NOMO-1 treated with DMSO at 0.1 percent for 48 hours (cell line): ENCODE data around the gene SGMS1.
"Not testable (repeated sequence)": the region's sequence is repeated elsewhere in the genome, so short reads cannot be mapped to it uniquely, and the experiment has no call there.

Experiments used
- DNase-seq: peaks from one replicate; lab custom pipeline; 2025; ENCODE audit not compliant: unreplicated experiment; lab: John Stamatoyannopoulos, UW

Gene SGMS1

DNA sequence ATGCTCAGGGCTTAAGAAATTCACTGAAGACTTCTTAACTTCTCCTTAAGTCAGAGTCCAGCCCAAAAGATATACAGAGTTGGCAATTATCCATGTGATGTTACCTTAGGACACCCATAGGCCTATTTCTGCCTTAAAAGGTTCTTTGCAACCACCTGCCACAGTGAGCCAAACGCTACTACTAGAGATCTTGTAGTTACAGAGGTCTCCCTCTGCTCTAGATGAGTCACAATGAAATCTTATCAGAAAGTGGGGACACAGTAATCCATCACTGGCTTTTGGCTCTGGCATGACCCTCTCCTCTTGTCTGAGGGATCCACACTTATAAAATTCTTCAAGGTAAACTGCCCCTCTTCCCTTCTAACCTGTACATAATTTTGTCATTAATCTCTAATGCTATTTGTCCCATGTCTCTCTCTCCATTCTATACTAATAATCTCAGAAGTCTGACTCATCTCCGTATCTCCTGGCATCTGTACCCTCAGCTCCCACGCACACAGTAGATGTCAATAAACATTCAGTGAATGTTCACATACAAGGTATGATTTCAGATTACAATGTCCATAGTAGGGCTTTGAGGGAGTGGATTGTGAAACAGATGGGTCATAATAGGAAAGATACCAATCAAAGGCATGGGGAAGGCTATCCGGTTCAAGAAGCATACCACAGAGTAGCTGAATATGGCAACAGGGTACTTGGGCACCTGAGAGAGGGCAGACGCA is 112.1 kb downstream of the SGMS1 start:
- no peak for DNase-seq

- no peak for DNase-seq
These were observed 113.0 kb downstream of the SGMS1 start for GRCh38 chr10:50510517-50511473.

DNA sequence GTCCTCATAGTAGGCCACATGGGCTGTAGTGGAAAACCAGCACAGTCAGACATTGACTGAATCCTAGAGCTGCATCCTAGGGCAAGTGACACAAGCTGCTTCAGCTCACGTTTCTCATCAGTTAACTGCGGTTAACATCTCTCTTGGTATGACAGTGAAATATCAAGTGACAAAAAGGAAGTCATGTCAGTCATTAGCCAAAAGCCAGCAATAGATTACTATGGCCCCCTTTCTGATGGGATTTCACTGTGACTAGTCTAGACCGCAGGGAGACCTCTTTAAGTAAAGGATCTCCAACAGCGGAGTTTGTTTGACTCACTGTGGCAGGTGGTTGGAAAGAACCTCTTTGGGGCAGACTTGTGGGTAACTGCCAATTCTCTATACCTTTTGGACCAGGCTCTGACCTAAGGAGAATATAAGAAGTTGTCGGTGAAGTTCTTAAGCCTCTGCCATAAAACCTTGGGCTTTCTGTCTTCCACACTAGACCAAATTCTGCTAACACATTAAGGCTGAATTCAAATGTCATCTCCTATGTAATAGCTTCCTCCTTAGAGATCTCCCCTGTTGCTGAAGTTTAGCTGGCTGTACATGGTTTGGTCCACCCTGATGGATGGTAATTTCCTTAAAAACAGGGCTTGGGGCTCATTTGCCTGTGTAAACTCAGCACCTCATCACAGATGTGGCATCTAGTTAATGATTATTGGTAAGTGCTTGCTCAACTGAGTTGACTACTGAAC is 115.3 kb downstream of the SGMS1 start:
- DNase-seq: no peak

GRCh38 chr10:50506861-50507573 is 116.7 kb downstream of the SGMS1 start:
- DNase-seq: no peak

DNA sequence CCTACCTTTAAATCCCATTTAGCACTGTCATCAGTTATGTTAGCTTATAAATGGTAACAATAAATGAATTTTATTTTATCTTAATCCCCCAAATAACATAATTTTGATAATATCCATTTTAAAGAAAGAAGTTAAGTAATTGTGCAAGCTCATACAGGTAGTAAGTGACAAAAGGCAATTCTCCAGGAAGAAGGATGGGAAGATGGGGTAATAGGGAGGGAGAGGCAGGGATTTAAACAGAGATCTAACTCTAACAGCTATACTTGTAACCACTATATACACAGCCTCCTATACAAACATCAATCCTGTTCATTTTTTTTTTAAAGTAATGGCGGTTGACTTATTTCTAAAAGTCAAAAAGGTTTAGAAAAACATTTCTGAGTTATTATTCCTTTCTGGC is 119.4 kb downstream of the SGMS1 start:
- DNase-seq: no peak

DNA sequence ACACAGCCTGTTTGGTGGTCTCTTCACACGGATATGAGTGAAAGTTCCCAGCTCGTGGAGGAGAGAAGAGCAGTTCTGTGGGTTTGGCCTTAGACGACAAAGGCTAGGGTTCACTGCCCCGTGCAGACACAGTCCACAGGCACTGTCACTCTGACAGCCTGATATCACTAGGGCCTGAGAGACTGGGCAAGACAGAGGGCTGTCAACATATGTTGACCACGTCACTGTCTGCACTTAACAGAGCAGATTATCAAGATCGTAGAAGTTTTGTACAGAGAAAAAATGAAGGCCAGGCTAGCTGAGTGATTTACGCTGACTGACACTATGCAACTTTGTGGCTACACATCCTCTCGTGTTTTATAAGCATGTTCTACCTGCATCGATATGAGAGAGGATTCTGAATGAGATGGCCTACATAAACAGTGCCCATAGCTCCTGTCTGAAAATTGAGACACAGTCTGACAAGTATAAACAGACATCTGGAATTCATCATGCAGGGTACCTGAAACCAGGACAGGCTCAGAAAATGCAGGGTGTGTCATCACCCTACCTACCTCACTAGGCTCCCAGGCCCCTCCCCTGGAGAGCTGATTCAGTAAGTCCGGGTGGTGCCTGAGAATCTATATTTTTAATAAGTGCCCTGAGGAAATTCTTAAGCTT is 120.0 kb downstream of the SGMS1 start:
- DNase-seq: no peak

- DNase-seq: not testable (repeated sequence)
These were observed 120.6 kb downstream of the SGMS1 start for GRCh38 chr10:50503156-50503555.

DNA sequence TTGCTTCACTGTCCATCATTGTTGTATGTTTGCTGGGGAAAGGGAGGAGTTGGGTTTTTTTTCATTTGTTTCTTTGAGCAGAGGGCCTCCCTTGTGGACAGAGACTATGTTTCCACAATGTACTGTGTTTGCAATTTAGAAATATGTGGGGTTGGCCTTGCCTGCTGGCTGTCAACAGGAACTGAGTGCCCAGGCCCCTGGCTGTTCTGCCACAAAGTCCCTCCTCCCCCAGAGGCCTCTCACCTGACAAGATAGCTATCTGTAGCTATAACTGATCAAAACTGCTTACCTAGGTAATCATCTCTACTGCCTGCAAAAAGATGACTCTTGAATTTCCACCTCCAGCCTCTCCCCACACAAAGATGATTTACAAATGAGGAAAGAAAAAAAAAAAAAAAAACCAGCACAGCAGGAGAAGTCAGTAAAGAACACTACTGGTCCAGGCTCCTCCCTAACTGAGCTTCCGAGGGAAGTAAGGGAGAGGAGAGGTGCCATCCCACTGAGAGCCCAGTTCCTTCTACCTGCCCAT is 121.8 kb downstream of the SGMS1 start:
- DNase-seq: no peak

DNA sequence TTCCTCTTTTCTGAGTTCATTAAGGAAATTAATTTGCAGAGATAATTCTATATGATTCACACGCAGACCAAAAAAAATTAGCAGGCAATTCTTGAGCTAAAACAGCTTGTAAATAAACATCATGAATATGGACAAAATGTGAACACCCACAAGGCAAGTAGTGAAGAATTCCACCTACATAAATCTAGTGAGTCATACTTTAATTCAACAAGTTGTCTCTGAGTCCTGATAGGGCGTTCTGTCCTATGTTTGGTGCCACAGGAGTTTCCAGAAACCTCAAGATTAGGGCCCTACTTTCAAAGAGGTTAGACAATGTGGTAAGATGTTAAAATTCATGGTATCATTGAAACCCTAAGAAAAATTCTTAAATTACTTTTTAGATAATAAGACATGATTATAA is 122.3 kb downstream of the SGMS1 start:
- no peak for DNase-seq

GRCh38 chr10:50498465-50498864 is 125.3 kb downstream of the SGMS1 start:
- no peak for DNase-seq

GRCh38 chr10:50497758-50498157 is 126.0 kb downstream of the SGMS1 start:
- no peak for DNase-seq

DNA sequence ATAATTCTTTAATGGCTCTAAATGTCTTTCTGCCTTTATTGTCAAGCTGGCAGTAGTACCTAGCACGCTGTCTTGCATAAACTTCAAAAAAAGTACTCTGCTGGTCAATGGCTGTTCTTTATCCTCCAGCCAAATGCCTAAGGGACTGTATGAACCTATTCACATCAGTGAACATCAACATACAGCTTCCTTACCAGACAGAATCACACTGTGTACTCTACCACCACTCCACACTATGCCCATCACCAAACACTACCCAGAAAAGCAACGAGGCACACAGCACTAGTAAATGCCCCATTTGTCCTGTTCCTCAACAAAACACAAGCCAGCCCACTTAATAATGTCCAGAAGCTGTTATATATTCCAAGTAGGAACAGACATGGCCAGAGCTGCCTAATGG is 127.5 kb downstream of the SGMS1 start:
- no peak for DNase-seq

DNA sequence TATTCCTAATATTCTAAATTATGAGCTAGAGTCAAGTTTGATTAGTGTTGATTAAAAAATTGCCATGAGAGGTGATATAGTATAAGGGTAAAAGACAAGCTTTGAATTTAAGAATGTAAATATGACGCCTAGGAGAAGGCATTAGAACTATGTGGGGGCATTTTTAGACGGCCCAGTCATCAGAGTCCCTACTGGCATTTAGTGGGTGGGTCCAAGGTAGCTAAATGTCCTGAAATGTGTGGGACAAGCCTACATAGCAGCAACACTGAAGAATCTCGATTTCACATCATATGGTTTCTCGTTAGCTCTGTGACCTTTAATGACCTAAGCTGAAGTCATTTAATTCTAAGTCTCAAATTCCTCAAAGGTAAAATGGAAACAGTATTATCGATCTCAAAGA is 133.5 kb downstream of the SGMS1 start:
- no peak for DNase-seq

GRCh38 chr10:50484550-50484949 is 139.2 kb downstream of the SGMS1 start:
- not testable (repeated sequence) for DNase-seq

- DNase-seq: no peak
These were observed 143.4 kb downstream of the SGMS1 start for GRCh38 chr10:50480054-50481007.

DNA sequence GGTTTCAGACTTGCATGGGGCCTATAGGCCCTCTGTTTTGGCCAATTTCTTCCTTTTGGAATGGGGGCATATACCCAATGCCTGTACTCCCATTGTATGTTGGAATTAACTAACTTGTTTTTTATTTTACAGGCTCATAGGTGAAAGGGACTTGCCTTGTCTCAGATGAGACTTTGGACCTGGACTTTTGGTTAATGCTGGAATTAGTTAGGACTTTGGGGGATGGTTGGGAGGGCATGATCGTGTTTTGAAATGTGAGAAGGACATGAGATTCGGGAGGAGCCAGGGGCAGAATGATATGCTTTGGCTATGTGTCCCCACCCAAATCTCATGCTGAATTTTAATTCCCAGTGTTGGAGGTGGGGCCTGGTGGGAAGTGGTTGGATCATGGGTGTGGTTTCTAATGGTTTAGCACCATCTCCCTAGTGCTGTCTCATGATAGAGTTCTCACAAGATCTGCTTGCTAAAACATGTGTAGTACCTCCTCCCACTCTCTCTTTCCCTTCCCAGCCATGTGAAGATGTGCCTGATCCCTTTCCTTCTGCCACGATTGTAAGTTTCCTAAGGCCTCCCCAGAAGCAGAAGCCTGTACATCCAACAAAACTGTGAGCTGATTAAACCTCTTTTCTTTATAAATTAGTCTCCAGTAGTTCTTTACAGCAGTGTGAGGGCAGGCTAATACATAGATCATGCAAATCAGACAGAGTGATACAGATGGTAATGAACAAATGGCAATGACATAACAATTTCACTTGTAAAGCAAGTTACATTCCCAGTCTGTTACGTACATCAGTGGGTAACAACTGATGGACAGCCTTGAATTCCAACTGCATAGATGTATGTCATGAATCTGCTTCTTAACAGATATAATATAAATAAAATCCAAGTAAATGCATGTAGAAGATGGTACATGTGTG is 146.2 kb downstream of the SGMS1 start:
- DNase-seq: no peak

DNA sequence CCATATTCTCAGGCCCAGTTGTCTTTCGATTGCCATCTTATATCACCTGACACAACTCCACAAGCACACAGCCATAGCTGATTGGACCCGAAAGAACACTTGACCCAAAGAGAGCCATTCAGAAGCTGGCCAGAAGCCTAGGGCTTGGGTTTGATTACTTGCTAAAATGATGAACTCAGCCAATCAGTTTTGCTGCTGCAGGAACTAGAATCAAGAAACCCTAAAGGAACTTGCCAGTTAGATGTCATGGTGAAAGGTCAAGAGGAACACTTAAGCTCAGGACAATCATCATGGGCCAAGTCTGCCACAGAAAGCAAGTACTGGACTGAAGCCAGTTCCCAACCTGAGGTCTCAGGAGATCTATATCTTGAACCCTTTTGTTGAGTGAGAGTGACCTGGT is 150.0 kb downstream of the SGMS1 start:
- DNase-seq: no peak

- DNase-seq: no peak
These were observed 150.8 kb downstream of the SGMS1 start for GRCh38 chr10:50472914-50473313.
